GM18870 (cell line): Measurements from ENCODE around the gene SPTLC2.
"Not testable (repeated sequence)": the region's sequence is repeated elsewhere in the genome, so short reads cannot be mapped to it uniquely, and the experiment has no call there.

Source experiments
- ATAC-seq: cut with Tn5 transposase; IDR thresholded peaks from one replicate; pipeline ENCODE4 v1.9.1; 2021; ENCODE audit warnings: moderate library complexity; ENCODE audit not compliant: unreplicated experiment

Gene SPTLC2

DNA sequence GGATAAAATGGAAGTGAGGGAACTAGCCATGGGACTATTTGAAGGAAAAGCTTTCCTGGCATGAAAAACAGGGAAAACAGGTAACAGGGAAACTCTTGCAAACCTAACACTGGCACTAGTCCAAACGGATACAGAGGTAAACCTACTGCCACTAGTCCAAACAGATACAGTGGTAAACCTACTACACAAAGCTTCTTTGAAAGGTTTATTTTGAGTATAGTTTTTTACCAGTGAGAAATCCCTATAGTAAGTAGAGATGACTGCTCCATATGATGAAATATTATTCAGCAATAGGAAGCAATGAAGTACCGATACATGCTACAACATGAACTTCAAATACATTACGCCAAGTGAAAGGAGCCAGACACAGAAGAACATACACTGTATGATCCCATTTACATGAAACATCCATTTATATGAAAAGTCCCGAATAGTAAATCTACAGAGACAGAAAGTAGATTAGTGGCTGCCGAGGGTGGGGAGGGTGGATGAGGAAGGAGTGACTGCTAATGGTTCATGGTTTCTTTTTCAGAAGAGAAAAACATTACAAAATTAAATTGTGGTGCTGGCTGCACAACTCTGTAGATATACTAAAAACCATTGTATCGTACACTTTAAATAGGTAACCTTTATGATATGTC lies 25.5 kb downstream of the SPTLC2 start:
- ATAC-seq: peak; percentile 41

DNA sequence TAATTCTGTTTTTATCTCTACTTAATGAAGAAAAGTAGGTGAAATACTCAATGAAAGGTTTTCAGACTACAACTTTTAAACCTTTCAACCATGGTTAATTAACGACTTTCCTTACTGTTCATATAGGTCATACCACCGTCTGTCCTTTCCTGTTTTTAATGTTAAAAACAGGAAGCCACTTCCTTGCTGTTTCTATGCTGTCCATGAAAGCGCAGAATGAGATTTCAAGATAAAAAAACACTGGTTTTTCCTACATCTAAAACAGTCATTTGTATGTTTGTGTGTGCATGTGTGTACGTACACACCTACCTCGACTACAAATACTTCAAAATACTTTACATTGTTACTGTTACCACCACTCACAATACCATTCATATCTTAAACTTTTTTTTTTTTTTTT lies 27.3 kb downstream of the SPTLC2 start:
- no peak for ATAC-seq

DNA sequence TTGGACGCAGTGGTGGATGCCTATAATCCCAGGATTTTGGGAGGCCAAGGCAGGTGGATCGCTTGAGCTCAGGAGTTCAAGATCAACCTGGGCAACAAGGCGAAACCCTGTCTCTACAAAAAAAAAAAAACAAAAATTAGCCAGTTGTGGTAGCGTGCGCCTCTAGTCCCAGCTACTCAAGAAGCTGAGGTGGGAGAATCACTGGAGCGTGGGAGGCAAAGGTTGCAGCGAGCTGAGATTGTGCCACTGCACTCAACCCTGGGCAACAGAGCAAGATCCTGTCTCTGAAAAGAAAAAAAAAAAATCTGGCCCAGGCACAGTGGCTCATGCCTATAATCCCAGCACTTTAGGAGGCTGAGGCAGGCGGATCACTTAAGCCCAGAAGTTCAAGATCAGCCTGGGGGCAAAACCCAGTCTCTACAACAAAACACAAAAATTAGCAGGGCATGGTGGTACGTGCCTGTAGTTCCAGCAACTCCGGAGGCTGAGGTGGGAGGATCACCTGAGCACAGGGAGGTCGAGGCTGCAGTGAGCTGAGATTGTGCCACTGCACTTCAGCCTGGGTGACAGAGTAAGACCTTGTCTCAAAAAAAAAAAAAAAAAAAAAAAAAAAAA lies 27.9 kb downstream of the SPTLC2 start:
- ATAC-seq: not testable (repeated sequence)

DNA sequence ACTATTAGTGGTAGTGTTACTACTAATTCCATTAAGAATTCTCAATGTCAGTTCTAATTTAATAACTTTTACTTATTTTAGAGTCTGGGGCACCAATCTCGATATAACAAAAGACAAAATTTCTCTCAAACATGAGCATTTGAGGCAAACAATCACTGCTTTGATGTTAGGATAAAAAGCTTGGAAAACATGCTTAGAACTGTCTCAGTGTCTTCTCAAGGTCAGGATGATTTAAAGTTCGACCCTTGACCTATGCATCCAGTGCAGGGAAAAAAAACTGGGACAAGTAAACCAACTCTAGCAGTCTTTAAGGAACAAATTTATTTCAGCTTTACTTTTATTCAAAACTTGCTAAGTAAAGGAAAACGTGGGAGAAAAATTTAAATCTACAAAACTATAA lies 31.1 kb downstream of the SPTLC2 start:
- ATAC-seq: no peak

DNA sequence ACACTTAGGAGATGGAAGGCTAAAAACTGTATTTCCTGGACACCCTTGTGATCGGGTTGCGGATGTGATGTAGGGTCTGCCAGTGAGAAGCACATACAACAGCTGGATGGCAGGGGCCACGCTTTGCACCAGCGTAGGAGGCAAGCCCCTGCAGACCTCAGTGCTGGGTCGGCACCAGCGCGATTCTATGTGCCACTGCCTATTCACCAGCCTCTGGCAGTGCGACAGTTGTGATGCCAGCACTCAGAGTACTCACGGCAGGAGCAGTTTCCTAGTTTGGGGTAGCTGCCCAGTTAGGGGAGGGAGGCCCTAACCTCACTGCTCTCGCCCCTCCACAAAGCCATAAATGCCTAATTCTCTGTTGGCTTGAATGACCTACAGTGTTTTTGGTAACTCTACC lies 31.6 kb downstream of the SPTLC2 start:
- ATAC-seq: no peak

DNA sequence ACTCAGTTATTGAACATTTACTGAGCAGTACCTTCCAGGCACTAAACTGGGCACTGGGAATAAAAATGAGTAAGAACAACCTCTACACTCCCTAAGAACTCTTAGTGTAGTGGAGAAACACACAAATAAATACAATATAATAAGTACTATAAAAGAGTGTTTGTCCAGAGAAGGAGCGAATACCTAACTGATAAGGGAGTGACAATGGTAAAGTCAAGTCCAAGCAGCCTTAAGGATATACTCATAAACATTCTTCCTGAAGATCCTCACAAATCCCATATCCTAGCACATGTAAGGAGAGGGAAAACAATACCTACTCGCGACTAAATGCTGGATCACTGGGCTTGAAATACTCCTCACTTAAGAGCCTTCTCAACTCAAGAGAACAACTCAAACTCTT lies 32.8 kb downstream of the SPTLC2 start:
- no peak for ATAC-seq

DNA sequence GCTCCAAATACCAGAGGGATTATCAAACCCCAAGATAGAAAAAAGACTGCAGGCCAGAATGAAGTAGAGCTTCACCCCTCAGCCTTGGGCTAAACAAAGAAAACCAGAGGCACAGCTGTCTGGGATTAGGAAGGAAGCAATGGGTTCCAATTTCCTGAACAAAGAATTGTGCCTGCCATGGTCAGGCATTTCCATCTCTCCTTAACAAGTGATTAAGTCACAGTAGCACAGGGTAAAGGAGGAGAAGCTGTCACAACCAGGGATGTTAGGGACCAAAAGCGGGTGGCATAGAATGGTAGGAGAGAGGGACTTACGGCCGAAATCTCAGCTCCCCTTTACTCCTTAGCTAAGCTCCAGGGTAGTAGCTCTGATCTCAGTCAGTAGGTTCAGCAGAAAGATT lies 33.9 kb downstream of the SPTLC2 start:
- ATAC-seq: no peak

DNA sequence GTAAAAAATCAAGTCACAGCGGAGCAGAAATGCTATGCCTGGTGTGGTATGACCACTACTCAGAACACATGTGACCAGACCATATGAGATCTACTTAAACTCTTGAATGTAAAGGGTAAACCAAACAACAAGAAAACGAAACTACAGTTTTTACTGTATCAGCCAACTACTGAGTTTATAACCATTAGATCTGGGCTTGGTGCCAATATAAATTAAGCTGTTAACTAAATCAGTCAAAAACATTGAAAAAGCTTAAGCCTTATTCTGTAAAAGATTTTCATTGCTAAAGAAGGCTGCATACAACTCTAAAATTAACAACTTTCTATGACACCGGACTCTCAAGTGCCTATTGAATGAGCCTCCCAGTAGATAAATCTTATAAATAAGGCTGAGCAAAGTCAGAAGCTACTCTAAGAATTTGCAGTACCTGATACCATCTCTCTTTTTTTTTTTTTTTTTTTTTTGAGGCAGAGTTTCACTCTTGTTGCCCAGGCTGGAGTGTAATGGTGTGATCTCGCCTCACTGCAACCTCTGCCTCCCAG lies 35.4 kb downstream of the SPTLC2 start:
- peak; percentile 92 for ATAC-seq

DNA sequence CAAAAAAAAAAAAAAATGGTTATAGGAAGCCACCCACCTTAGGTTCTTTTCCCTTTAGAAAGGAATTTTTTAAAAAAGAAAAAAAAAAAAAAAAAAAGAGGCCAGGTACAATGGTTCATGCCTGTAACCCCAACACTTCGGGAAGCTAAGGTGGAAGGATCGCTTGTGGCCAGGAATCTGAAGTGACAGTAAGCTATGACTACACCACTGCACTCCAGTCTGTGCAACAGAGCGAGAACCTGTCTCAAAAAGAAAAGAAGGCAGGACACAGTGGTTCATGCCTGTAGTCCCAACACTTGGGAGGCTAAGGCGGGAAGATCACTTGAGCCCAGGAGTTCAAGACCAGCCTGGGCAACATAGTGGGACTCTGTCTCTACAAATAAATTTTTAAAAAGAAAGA lies 36.0 kb downstream of the SPTLC2 start:
- ATAC-seq: no peak

DNA sequence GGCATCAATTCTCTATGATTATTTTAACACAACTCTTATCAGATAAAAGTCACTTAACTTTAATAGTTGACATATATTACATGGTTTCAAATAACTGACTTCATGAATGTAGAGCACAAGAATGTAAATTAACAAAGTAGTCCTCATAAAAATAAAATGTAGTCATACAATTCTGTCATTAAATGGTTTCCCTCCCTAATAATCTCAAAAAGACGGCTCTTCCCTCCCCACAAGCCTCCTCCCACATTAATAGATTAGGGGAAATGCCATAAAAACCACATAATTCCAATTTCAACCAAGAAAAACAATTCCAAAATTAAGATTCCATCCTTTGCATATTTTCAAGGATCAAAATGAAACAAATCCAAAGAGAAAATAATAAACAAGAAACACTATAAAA lies 36.7 kb downstream of the SPTLC2 start:
- ATAC-seq: no peak

DNA sequence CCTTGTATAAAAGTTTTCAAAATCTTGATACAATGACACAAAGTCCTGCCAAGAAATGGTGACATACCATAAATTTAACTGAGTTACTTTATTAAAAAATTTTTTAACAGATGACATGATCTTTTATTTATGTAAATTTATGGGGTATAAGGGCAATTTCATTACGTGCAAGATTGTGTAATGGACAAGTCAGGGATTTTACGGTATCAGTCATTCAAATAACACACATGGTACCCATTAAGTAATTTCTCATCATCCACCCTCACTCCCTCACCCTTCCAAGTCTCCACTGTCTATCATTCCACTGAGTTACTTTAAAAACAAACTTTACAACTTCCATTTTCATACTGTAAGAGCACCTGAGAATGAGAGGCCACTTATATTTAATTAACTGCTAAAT lies 37.4 kb downstream of the SPTLC2 start:
- ATAC-seq: no peak

DNA sequence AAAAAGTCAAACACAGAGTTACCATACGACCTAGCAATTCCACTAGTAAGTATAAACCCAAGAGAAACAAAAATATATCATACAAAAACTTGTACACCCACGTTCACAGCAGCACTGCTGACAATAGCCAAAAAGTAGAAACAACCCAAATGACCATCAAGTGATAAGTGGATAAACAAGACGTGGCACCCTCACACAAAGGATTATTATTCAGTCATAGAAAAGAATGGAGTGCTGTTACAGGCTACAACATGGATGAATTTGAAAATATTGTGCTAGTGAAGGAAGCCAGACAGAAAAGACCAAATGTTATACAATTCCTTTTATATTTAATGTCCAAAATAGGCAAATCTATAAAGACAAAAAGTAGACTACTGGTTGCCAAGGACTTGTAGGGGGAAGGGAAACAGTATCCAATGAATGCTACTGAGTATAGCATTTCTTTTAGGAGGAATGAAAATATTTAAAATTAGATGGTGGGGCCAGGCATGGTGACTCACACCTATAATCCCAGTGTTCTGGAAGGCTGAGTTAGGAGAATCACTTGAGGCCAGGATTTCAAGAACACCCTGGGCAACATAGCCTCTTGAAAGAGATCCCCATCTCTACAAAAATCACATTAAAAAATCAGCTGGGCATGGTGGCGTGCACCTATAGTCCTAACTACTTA lies 41.9 kb downstream of the SPTLC2 start:
- ATAC-seq: no peak

DNA sequence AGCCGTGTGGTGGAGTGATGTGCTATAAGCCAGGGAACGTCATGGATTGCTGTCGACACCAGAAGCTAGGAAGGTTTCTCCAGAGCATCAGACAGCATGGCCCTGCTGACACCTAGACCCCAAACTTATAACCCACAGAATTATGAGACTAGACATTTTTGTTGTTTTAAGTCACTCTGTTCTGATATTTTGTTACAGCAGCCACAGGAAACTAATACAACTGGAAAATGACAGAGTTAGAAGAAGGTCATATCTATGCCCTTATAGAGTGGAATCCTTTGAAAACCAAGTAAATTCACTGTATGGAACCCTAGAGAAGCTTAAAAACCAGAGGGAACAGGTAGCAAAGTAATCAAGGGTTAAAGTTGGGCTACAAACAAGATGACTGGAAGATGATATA lies 42.5 kb downstream of the SPTLC2 start:
- no peak for ATAC-seq

DNA sequence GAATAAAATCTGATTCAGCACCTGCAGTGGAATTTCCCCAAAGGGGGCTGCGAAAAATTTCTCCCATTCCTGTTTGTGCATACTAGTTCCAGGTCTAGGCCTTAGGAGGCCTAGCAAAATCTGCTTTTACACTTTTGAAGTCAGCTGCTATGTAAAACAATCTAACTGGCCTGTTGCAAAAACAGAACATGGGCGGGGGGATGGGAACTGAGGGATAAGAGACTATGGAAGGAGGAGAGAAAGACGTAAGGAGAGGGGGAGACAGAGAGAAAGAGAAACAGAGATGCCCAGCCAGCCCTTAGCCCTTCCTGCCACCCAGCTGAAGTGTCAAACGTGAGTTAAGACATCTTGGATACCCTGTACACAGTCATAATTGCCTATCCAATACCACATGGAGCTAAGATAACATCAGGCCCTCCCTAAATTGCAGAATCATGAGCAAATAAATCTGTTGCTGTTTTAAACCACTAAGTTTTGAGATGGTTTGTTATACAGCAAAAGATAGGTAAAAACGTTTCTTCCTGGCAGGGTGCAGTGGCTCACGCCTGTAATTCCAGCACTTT lies 45.6 kb downstream of the SPTLC2 start:
- no peak for ATAC-seq

DNA sequence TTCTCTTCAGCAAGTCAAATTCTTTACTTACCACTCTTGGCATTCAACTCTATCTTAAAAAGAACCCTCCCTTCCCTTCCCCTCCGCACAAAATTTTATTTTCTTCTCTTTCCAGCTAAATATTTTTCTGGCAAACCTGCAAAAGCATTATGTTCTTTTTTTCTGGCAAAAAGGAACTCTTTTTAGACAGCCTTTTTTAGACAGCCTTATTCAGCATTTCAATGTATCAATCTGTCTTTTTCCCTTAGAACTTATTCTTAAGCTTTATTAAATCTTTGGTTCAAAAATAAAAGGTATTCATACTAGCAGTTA lies 50.5 kb downstream of the SPTLC2 start:
- no peak for ATAC-seq

DNA sequence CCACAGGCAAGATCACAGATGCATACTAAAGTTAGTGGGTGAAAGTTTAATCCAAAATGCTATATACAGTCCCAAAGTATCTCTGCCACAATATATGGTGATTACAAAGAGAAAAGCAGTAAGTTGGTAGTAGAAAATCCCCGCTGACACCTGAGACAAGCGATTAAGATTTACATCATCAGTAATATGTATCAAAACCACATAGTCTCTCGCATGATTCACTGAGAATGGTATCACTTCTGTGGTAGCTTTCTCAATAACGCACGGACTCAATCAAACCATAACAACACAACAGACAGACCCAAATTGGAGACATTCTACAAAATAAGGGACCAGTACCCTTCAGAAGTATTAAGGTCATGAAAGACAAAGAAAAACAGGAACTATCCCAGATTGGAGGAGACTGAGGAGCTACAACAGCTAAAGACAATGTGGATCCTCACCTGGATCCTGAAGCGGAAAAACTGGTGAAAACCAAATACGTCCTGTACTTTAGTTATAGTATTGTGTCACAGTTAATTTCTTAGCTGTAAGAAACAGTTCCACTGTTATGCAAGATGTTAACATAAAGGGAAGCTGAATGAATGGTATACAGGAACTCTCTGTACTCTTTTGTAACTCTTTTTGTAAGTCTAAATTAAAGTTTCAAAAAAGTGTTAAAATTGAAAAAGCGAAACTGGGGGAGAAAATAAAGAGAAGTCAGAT lies 51.0 kb downstream of the SPTLC2 start:
- no peak for ATAC-seq

DNA sequence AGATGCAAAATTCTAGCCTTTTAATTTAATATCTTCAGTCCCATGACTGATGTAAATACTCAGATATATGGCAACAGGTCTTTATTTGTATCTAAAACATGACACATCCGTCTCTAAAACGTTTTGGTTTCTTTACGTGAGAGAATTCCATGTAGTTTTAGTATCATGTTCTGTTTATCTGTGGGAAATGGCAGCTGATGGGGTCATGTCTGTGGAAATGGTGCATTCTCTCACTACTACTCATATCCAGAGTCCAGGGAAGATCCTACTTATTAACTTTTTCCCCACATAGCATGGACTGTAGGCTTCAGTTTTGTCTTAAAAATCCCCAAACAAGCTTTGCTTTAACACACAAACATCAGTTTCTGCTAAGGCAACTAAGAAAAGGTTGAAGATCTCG lies 53.8 kb downstream of the SPTLC2 start:
- ATAC-seq: no peak

DNA sequence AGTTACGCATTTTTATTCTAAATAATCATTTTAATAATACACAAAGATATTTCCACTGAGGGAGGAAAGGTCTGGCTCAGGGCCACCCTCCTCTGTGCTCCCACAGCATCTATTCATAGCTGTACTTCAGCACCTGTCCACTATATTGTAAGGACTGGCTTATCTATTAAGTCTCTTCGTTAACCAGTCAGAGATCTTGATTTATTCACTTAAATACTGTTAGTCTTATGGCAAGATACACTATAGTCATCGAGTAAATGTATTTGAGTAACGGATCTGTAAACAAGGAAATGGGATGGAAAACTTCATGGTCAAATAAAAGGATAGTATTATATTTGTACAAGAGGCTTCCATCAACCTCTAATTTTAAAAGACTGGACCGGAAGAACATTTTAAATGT lies 54.6 kb downstream of the SPTLC2 start:
- no peak for ATAC-seq

DNA sequence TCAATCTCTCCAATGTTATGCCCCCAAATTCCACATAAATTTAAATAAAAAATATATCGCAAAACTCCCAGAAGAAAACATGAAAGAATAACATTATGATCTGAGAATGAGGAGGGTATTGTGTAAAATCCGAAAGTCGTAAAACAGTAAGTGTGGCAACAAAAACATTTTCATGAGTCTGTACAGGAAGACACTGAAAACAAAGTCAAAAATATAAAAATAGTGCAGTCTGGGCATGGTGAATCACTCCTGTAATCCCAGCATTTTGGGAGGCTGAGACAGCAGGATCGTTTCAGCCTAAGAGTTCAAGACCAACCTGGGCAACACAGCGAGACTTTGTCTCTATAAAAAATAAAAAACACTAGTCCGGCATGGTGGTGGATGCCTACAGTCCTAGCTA lies 57.1 kb downstream of the SPTLC2 start:
- ATAC-seq: no peak

DNA sequence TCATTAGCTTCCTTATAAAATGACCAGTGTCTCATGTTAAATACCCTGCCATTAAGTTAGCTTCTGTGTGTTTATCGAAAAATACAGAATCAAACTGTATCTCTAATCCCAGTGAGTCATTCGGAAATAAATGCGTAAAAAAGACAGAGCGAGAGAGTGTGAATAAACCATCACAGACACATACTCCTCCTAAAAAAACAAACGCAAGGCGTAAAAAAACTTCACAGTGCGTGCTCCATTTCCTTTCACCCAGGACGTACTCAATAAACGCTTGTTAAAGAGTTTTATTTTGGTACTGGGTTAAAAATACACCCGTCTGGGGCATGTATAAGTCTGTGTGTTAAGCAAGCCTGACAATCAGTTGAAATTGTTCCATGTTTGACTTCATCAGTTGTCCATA lies 59.0 kb downstream of the SPTLC2 start:
- no peak for ATAC-seq

DNA sequence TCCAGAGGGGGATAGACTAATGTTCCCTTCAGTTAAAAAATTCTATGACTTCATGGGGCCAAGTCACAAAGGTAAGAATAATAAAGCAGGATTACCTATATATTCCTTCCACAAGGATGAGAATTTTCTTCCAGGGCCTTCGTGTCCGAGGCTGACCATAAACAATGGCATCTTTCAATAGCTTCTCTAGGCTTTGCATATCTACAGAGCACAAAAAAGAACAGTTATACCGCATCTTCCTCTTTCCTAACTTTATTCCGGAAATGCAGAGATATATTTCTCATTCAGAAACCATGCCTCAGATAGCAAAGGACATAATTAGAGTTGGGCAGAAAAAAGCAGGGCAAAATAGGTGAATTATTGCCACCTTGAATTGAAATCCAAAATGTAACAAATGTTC lies 59.5 kb downstream of the SPTLC2 start:
- ATAC-seq: no peak
